HG02970 (cell line): ENCODE data around the gene MAP4.
"Not testable (repeated sequence)": the region's sequence is repeated elsewhere in the genome, so short reads cannot be mapped to it uniquely, and the experiment has no call there.

ENCODE experiments used
- ATAC-seq: cut with Tn5 transposase; IDR thresholded peaks from one replicate; pipeline ENCODE4 v1.9.1; 2021; ENCODE audit warnings: mild to moderate bottlenecking, moderate library complexity, moderate number of reproducible peaks; ENCODE audit not compliant: unreplicated experiment, low FRiP score

Gene MAP4

GRCh38 chr3:48016301-48016973, at the start of gene MAP4:
Gene MAP4 (minus strand): TSS chr3:48016416. CDS start chr3:47998860, 17,556 bp downstream.
- no peak for ATAC-seq

DNA sequence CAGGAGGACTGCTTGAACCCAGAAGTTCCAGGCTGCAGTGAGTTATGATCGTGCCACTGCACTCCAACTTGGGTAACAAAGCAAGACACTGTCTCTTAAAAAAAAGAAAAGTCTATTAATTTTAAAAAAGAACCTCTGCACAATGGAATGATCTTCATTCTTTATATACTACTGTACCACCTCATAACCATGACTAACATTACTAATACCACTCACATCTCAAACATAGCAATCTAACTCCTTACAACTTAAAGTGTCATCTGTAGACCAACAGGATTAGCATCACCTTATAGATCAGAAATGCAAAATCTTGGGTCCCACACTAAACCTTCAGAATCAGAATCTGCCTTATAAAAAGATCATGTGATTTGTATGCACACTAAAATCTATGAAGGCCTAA, 48.8 kb upstream of the MAP4 start:
- no peak for ATAC-seq

DNA sequence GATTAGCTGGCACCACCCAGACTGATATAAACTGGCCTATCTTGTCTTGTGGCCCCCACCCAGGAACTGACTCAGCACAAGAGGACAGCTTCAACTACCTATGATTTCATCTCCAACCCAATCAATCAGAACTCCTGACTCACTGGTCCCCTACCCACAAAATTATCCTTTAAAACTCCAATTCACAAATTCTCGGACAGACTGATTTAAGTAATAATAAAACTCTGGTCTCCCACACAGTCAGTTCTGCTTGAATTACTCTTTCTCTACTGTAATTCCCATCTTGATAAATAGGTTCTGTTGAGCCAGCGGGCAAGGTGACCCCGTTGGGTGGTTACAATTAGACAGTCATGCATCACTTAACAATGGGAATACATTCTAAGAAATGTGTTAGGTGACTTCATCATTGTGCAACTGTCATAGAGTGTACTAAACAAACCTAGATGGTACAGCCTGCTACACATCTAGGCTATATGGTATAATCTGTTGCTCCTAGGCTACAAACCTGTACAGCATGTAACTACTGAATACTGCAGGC, 48.1 kb upstream of the MAP4 start:
- no peak for ATAC-seq

DNA sequence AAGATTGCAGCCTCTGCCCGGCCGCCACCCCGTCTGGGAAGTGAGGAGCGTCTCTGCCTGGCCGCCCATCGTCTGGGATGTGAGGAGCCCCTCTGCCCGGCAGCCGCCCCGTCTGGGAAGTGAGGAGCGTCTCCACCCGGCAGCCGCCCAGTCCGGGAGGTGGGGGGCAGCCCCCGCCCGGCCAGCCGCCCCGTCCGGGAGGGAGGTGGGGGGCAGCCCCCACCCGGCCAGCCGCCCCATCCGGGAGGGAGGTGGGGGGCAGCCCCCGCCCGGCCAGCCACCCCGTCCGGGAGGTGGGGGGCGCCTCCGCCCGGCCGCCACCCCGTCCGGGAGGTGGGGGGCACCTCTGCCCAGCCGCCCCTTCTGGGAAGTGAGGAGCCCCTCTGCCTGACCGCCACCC, 45.4 kb upstream of the MAP4 start:
- not testable (repeated sequence) for ATAC-seq

DNA sequence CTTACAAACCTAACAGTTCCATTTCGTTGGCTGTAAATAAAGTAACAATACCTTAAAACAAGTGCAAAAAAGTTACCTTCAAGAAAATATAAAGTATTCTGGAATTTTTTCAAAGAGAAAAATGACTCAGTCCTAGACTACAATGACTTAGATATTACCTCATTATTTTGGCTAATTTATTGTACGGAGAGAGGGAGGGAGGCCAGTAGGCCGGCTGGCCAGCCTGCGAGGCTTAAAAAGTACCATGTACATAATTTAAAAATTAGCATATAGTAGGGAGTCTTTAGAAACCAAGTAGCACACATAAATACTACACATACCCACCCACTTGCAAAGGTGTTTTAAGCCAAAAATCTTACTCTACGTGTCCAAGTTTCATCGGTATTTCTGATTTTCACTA, 41.9 kb upstream of the MAP4 start:
- ATAC-seq = no peak

DNA sequence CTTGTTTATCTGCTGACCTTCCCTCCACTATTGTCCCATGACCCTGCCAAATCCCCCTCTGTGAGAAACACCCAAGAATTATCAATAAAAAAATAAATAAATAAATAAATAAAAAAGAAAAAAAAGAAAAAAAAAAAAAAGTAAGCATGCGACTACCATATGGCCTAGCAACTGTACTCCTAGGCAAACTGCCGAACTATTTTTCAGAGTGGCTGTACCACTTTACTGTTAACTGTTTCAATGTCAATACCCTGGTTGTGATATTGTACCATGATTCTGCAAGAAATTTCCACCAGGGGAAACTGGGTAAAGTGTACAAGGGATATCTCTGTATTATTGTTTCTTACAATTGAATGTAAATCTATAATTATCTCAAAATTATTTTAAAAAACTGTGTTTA, 41.3 kb upstream of the MAP4 start:
- no peak for ATAC-seq

DNA sequence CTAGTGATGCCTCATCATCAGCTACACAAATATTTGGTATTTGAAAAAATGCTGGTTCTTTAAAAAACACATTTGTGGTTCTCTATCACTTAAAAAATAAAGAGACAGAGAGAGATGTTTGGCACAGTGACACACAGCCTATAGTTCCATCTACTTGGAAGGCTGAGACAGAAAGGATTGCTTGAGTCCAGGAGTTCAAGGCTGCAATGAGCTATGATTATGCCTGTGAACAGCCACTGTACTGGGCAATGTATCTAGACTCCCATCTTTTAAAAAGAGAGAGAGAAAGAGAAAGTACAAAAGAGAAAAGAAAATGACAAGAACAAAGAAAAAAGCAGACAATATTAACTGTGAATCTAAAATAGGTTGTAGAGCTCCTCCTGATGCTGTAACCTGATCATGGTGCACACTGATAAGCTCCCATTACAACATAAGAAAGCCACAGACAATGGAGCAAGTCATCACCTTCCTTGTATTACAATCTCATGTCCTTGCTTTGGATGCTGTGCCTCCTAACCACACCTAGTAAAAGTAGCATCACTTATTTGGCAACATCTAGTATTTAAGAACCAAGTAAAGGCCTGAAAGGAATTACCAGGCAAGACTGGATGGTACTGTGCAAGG, 31.7 kb upstream of the MAP4 start:
- no peak for ATAC-seq

- no peak for ATAC-seq
These were observed 26.0 kb upstream of the MAP4 start for GRCh38 chr3:48042071-48042760.

- no peak for ATAC-seq
These were observed 23.4 kb upstream of the MAP4 start for GRCh38 chr3:48039487-48040190.

- ATAC-seq = no peak
These were observed 22.8 kb upstream of the MAP4 start for GRCh38 chr3:48038971-48039481.

DNA sequence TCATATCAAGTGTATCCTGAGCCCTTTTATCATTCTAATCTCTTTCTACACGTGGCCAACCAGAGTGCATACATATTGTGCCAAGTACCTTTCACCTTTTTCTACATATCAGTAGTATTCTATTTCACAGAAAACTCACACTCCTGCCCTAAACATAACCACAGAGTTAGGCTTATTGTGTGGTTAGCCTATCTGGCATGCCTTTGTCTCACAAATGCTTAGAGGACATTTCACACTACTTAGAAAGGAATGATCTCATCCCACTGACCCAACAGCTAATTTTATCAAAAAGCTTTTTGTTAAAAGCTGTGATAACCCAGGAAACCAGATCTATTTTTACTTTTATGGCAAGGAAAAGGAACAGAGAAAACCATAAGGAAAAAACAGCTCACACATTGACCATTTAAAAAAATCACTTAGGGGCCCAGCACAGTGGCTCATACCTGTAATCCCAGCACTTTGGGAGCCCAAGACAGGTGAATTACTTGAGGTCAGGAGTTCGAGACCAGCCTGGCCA, 17.8 kb upstream of the MAP4 start:
- ATAC-seq = no peak

DNA sequence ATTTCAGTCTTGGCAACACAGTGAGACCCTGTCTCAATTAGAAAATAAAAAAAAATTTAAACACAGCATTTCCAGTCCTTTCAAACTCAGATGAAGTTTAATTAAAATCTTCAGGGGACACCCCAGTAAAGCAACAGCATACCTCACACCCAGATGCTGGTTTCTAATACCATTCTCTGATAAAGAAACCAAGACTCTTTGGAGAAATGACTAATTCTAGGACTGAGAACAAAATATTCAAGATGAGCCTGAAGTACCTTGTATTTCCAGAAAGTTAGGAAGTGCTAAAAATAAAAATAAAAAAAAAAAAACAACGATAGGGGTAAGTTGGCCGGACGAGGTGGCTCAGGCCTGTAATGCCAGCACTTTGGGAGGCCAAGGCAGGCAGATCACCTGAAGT, 14.0 kb upstream of the MAP4 start:
- ATAC-seq = no peak

DNA sequence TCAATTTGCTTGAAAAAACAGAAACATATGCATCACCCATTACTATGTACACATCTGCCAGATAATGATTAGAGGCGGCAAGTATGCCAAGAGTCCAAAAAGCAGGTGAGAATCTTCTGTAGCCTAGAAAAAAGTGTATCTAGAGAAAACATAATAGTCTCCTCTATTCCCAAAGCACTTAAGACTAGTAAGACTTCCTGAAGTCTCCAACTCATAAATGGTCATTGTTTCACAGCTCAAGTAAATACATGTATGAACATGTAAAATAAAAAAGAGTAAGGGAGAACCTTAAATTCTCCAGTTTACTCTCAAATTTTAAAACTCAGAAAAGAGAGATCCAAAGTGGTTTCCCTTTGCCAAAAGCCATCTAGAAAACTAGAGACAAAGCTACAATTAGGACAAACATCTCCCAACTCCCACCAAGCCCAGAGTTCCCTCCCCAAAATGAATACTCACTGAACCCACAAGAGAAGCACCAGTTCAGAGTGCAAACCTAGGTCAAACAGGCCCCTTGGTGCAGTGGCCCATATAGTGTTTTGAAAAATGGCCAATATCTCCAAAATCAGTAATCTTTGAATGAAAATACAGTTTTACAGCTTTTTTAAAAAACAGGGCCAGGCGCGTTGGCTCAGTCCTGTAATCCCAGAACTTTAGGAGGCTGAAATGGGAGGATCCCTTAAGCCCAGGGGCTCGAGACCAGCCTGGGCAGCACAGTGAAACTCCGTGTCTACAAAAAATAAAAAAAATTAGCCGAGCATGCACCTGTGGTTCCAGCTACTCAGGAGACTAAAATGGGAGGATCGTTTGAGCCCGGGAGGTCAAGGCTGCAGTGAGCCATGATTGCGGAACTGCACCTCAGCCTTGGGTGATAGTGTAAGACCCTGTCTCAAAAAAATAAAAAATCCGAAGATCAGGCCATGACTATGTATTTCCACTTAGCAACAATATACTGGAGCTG, 11.0 kb upstream of the MAP4 start:
- no peak for ATAC-seq

GRCh38 chr3:48026098-48026497, 9.9 kb upstream of the MAP4 start:
- no peak for ATAC-seq

GRCh38 chr3:48024401-48024800, 8.2 kb upstream of the MAP4 start:
- ATAC-seq = no peak

- ATAC-seq = no peak
These were observed 7.2 kb upstream of the MAP4 start for GRCh38 chr3:48023377-48023776.

- no peak for ATAC-seq
These were observed 6.0 kb upstream of the MAP4 start for GRCh38 chr3:48022178-48022577.

DNA sequence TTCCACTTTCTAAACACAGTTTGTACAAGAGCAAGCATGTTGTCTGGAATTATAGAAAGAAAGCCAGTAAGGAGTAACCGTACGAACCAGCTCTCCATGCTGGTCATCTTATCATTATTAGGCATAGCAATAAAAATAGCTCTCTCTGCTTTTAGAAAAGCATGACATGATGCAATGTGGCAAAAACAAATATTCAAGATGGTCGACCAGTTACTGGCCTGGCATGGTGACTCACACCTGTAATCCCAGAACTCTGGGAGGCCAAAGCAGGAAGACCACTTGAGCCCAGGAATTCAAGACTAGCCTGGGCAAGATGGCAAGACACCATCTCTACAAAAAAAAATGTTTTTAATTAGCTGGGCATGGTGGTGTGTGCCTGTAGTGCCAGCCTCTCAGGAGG, 2.6 kb upstream of the MAP4 start:
- ATAC-seq = no peak

DNA sequence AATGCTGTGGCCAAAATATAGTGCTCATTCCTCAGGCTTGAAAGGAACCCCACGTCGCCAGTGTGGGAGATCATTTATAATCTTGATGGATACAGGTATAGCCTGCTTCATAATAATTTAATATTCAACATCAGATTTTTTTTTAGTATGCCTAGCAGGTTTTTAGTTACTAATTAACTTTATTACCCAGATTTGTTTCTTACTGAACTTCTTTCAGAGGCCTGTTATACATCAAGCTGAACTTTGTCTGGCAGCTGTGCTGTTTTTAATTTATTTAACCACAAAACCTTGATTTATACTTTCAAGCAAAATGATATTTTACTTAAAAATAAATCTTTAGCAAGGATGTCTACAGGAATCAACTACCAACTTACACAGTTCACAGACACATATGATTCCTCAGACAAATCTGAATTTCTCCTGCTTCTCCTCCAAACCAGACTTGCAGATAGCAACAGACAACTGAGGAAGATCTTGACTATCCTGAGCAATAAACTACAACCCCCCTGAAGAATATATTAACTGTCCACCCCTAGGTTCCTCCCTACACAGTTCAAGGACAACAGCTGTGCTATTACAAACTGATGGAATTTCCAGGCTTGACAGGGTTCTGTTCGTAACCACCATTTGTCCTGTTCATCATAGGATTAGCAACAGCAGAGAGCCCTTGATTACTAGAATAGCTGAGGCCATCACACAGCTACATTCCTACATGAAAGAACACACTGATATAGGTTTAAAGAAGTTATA, 610 bp downstream of the MAP4 start:
- ATAC-seq = no peak
